Renal cortical epithelial cell (primary cell): ENCODE results near the gene EPN1. TPM values are rescaled to one million over a fixed set of nuclear protein-coding genes. Genes with fewer than 3 reads are reported as not detected.
"Not testable (repeated sequence)": the region's sequence is repeated elsewhere in the genome, so short reads cannot be mapped to it uniquely, and the experiment has no call there.

ENCODE experiments used
- DNase-seq: peaks from one replicate; pipeline ENCODE4 v3.0.0-alpha.2; 2011; ENCODE audit warnings: low read depth
- total RNA-seq: library from RNA; depleted of rRNA; stranded (reverse); fragments of >200 nt; gene quantifications from 2 replicates; pipeline ENCODE4 v1.2.3, GENCODE V29; 2014

EPN1 gene
- total RNA-seq, 1 donor from 2014 or later: 248 TPM

DNA sequence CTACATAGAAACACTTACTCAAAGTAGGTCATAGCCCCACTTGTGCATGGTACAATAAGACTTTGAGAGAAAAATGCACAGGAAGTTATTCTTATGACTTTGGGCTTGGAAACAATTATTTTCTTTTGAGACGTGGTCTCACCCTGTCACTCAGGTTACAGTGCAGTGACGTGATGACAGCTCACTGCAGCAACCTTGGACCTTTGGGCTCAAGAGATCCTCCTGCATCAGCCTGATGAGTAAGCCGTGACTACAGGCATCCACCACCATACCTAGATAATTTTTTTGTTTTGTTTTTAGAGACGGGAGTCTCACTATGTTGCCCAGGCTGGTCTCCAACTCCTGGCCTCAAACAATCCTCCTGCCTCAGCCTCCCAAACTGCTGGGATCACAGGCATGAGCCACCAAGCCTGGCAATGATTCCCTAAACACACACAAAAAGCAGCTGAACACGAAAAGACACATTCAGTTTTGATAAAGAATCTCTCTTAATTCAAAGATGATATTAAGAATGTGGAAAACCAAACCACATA lies 45.3 kb downstream of the EPN1 start:
- DNase-seq: no peak

DNA sequence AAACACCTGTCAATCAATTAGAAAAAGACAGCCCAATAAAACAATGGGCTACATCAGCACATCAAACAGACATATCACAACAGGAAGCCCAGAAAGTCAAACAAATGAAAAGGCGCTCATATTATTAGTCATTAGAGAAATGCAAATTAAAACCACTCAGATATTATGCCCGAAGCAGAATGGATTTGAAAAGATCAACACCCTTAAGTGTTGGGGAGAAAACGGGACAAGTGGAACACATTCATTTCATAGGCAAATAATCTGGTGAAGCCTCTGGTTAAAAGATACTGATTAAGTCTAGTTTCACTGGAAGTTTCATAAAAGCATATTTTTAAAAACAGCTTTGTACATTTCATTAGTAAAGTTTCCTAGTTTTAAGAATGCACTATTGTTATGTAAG lies 45.8 kb downstream of the EPN1 start:
- DNase-seq: no peak

DNA sequence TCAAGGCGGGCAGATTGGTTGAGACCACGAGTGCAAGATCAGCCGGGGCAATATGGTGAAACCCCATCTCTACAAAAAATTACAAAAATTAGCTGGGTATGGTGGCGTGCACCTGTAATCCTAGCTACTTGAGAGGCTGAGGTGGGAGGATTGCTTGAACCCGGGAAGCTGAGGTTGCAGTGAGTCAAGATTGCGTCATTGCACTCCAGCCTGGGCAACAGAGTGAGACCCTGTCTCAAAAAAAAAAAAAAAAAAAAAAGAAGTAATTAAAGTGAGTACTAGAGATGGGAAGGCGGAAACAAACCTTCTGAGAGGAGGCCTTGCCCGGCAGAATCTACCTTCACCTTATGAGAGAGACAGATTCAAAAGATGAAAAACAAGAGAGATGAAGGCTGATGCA lies 48.5 kb downstream of the EPN1 start:
- DNase-seq: no peak

DNA sequence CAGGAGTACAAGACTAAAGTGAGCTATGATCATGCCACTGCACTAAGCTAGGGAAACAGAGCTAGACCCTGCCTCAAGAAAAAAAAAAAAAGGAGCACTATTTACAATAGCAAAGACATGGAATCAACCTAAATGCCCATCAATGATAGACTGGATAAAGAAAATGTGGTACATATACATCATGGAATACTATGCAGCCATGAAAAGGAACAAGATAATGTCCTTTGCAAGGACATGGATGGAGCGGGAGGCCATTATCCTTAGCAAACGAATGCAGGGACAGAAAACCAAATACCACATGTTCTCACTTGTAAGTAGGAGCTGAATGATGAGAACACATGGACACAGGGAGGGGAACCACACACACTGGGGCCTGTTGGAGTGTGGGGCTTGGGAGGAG lies 55.4 kb downstream of the EPN1 start:
- DNase-seq: not testable (repeated sequence)

DNA sequence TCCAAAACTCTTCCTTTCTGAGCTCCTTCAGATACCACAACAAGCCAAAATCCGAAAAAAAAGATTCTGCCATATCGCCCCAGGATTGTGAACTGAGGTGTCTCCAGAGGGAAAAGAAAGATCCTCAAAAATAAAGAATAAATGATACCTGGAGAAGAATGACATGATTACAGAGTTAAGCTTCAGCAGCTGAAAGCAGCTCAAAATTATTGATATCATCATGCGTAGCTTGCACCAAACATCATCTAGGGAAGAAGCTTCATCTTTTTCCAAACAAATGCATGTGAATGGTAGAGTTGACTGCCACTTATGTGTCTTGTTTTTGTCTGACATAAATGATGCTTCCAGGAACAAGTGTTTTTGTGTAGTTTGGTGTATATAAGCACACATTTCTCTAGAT lies 63.3 kb downstream of the EPN1 start, which contains the start of gene NLRP9:
Gene NLRP9 (minus strand): TSS at position 101 of the 400 bp plus-strand sequence. CDS start 28 bp downstream, at position 73.
- no peak for DNase-seq

DNA sequence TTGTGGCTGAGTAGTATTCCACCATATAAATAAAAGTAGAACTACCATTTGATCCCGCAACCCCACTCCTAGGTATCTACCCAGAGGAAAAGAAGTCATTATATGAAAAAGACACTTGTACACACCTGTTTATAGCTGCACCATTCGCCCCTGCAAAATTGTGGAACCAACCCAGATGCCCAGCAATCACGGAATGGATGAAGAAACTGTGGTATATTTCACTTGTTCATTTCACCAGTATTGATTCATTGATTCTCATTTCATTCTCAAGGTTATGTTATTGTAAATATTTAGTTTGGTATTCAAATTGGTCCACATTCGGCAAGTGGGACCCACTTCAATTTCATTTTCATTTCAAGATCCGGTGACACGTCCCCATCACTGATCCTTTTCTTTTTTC lies 75.7 kb downstream of the EPN1 start:
- no peak for DNase-seq

DNA sequence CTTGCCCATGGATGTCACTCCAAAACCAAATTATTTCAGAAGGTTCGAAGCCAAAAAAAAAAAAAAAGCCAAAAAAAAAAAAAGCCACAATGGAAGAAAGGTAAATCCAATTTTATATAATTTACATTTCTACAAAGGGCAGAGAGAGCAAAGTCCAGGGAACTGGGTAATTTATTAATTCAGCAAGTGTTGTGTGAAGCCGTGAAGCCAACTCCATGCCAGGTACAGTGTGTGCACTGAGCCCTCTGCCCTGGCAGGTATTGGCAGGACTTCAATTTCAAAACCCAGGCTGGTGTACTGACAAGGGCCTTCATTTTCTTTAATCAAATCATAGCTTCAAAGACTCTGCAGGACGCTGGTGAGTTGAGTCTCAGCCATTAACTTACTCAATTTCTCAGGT lies 78.4 kb downstream of the EPN1 start:
- no peak for DNase-seq

DNA sequence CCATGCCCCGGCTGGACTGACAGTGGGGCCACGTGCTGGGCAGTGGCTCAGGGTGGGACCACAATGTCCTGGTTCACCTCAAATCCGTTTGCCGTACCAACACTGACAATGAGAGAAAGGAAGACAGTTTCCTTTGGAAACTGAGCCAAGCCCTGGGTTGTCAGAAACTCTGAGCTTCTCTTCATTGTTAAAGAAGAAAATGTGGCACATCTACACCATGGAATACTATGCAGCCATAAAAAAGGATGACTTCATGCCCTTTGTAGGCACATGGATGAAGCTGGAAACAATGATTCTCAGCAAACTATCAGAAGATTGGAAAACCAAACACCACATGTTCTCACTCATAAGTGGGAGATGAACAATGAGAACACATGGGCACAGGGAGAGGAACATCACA lies 81.8 kb downstream of the EPN1 start:
- not testable (repeated sequence) for DNase-seq

DNA sequence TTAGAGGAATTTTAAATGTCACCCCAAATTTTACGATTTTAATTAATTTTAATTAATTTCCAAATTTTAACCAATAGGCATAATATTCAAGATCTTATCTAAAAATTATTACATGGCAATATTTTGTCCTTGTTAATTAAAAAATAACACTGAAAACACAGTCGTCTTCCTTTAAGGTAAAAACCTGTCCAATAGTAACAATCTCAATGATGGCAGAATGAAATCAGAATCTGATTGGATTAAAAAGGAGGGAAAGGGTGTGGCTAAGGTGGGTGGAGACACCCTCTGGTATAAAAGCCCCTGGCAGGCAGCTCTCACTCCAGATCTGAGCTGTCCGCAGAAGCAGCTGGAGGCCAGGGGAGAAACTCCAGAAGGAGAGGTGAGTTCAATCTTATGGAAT lies 83.8 kb downstream of the EPN1 start, which contains the start of gene RFPL4A:
Gene RFPL4A (plus strand): TSS at position 301 of the 400 bp plus-strand sequence. CDS start 2,704 bp downstream, outside the sequence.
- DNase-seq: not testable (repeated sequence)

Other genes starting within 250 kb of the EPN1 start
- not detected in 2 replicates for gene SHISA7, start 231.9 kb upstream of the EPN1 start, total RNA-seq
- 64.3 and 69.8 TPM in 2 replicates for gene ISOC2, start 213.6 kb upstream of the EPN1 start, total RNA-seq
- not detected in 2 replicates for gene C19orf85, start 210.5 kb upstream of the EPN1 start, total RNA-seq
- 3.5 and 6.0 TPM in 2 replicates for gene ZNF628, start 198.6 kb upstream of the EPN1 start, total RNA-seq
- 21.2 and 39.4 TPM in 2 replicates for gene NAT14, start 190.0 kb upstream of the EPN1 start, total RNA-seq
- gene SSC5D, start 186.8 kb upstream of the EPN1 start, total RNA-seq: 5.0 and 69.4 TPM in 2 replicates
- 2.1 TPM in 1 of 2 replicates, not detected in the other for gene SBK2, start 138.1 kb upstream of the EPN1 start, total RNA-seq
- gene SBK3, start 129.7 kb upstream of the EPN1 start, total RNA-seq: not detected in 2 replicates
- 3.1 and 12.4 TPM in 2 replicates for gene ZNF579, start 94.4 kb upstream of the EPN1 start, total RNA-seq
- 4.2 and 7.4 TPM in 2 replicates for gene FIZ1, start 75.7 kb upstream of the EPN1 start, total RNA-seq
- gene ZNF524, start 74.9 kb upstream of the EPN1 start, total RNA-seq: 8.3 and 9.3 TPM in 2 replicates
- 1.0 and 5.8 TPM in 2 replicates for gene ZNF865, start 69.6 kb upstream of the EPN1 start, total RNA-seq
- 3.5 and 7.0 TPM in 2 replicates for gene ZNF784, start 50.7 kb upstream of the EPN1 start, total RNA-seq
- 0.52 and 5.8 TPM in 2 replicates for gene ZNF580, start 34.2 kb upstream of the EPN1 start, total RNA-seq
- gene ZNF581, start 31.6 kb upstream of the EPN1 start, total RNA-seq: 17.3 and 22.1 TPM in 2 replicates
- 3.0 and 13.4 TPM in 2 replicates for gene CCDC106, start 27.0 kb upstream of the EPN1 start, total RNA-seq
- gene U2AF2, start 20.2 kb upstream of the EPN1 start, total RNA-seq: 69.6 and 140 TPM in 2 replicates
- not detected in 2 replicates for gene NLRP9, start 63.2 kb downstream of the EPN1 start, total RNA-seq
- not detected in 2 replicates for gene RFPL4A, start 83.9 kb downstream of the EPN1 start, total RNA-seq
- 0.87 TPM in 1 of 2 replicates, not detected in the other for gene RFPL4AL1, start 93.9 kb downstream of the EPN1 start, total RNA-seq
- gene NLRP11, start 156.8 kb downstream of the EPN1 start, total RNA-seq: not detected in 2 replicates
- not detected in 2 replicates for gene NLRP4, start 161.3 kb downstream of the EPN1 start, total RNA-seq